Activated naive CD4-positive, alpha-beta T cell treated with anti-CD3 and anti-CD28 coated beads for 36 hours (primary cell): ENCODE measurements around the gene MRPS15. TPM values are rescaled to one million over a fixed set of nuclear protein-coding genes. Genes with fewer than 3 reads are reported as not detected.
"Not testable (repeated sequence)": the region's sequence is repeated elsewhere in the genome, so short reads cannot be mapped to it uniquely, and the experiment has no call there.

Experiments used
- CTCF ChIA-PET: fragments of 350-600 bp; sonication (Branson Sonifier 250); formaldehyde crosslinking; loops from one replicate; lab custom pipeline; 2021; ENCODE audit warnings: antibody characterized with exemption; lab: Charles Lee
- DNase-seq: peaks from one replicate; pipeline ENCODE4 v3.0.0-alpha.2; 2020
- H3K27ac Mint-ChIP-seq: one replicate; pipeline ENCODE4 v1.8.0; 2021; ENCODE audit warnings: mild to moderate bottlenecking, mixed read lengths
- H3K27me3 Mint-ChIP-seq: one replicate; pipeline ENCODE4 v1.8.0; 2021; ENCODE audit warnings: low read depth, mixed read lengths
- H3K36me3 Mint-ChIP-seq: one replicate; pipeline ENCODE4 v1.8.0; 2021; ENCODE audit warnings: low read depth, mixed read lengths
- H3K4me1 Mint-ChIP-seq: one replicate; pipeline ENCODE4 v1.8.0; 2021; ENCODE audit warnings: low read depth, mixed read lengths
- H3K4me3 Mint-ChIP-seq: one replicate; pipeline ENCODE4 v1.8.0; 2021; ENCODE audit warnings: mild to moderate bottlenecking, moderate library complexity, mixed read lengths
- H3K9me3 Mint-ChIP-seq: one replicate; pipeline ENCODE4 v1.8.0; 2021; ENCODE audit warnings: mixed read lengths
- intact Hi-C: fragments of 100-400 bp; cut with micrococcal nuclease; formaldehyde crosslinking; loops from one replicate; pipeline ENCODE4 v1.15.1; 2023
- total RNA-seq, 2 experiments: library from RNA; stranded (reverse); gene quantifications; one replicate each; pipeline ENCODE4 v1.2.3, GENCODE V29; 2021

The MRPS15 gene
- total RNA-seq, 2 experiments from 2014 or later, result 122 to 141 TPM

- Mint-ChIP-seq H3K9me3 (no peaks in the 10 kb centered on the region), H3K27me3 (peaks cover 2% of the 10 kb centered on the region), H3K4me3 (no peak overlapping the region), H3K27ac (no peak overlapping the region), H3K36me3 (no peaks in the 10 kb centered on the region), H3K4me1 (no peaks in the 10 kb centered on the region)
- intact Hi-C loops, result no loop called here
- DNase-seq, result no peak
- CTCF ChIA-PET, result interaction anchor here (1.8 kb wide), 1 partner anchor 52 kb away, joined by 3 read pairs; no protein-coding TSS in a partner anchor
Measured at GRCh38 chr1:36497207-36497606, 33.0 kb upstream of the MRPS15 start.

- Mint-ChIP-seq H3K9me3 (no peaks in the 10 kb centered on the region), H3K4me1 (peaks cover 3% of the 10 kb centered on the region), H3K27me3 (peaks cover 2% of the 10 kb centered on the region), H3K36me3 (no peaks in the 10 kb centered on the region), H3K4me3 (no peak overlapping the region), H3K27ac (no peak overlapping the region)
- no peak for DNase-seq
- intact Hi-C loops, result no loop called here
- CTCF ChIA-PET, result interaction anchor here (1.0 kb wide), 1 partner anchor 21 kb away, joined by 3 read pairs; no protein-coding TSS in a partner anchor
Measured at GRCh38 chr1:36494971-36495370, 30.8 kb upstream of the MRPS15 start.

- Mint-ChIP-seq H3K27me3 (peaks cover 2% of the 10 kb centered on the region), H3K36me3 (no peaks in the 10 kb centered on the region), H3K4me3 (no peak overlapping the region), H3K4me1 (peaks cover 3% of the 10 kb centered on the region), H3K9me3 (no peaks in the 10 kb centered on the region), H3K27ac (no peak overlapping the region)
- no peak for DNase-seq
- CTCF ChIA-PET, result no interaction called here
- intact Hi-C loops, result no loop called here
Measured at GRCh38 chr1:36493524-36493923, 29.3 kb upstream of the MRPS15 start.

- Mint-ChIP-seq H3K9me3 (no peaks in the 10 kb centered on the region), H3K4me1 (peaks cover 3% of the 10 kb centered on the region), H3K27me3 (peaks cover 2% of the 10 kb centered on the region), H3K27ac (no peak overlapping the region), H3K36me3 (no peaks in the 10 kb centered on the region), H3K4me3 (no peak overlapping the region)
- DNase-seq, result no peak
- CTCF ChIA-PET, result no interaction called here
- intact Hi-C loops, result no loop called here
Measured at GRCh38 chr1:36492491-36492890, 28.3 kb upstream of the MRPS15 start.

GRCh38 chr1:36489258-36490051 is 25.3 kb upstream of the MRPS15 start:
- H3K4me3 Mint-ChIP-seq, H3K9me3 Mint-ChIP-seq, H3K27me3 Mint-ChIP-seq, CTCF ChIA-PET, DNase-seq, intact Hi-C loops, H3K4me1 Mint-ChIP-seq, H3K36me3 Mint-ChIP-seq, H3K27ac Mint-ChIP-seq: not testable (repeated sequence)

- intact Hi-C loops, result no loop called here
- peaks cover 3% of the 10 kb centered on the region for H3K4me1 Mint-ChIP-seq
- DNase-seq, result no peak
- no peaks in the 10 kb centered on the region for H3K9me3 Mint-ChIP-seq
- H3K27me3 Mint-ChIP-seq, result no peaks in the 10 kb centered on the region
- H3K27ac Mint-ChIP-seq, result no peak overlapping the region
- CTCF ChIA-PET, result interaction anchor here (1.4 kb wide), 1 partner anchor 28 kb away, joined by 6 read pairs; no protein-coding TSS in a partner anchor
- H3K36me3 Mint-ChIP-seq, result no peaks in the 10 kb centered on the region
- H3K4me3 Mint-ChIP-seq, result no peak overlapping the region
Measured at GRCh38 chr1:36487906-36488305, 23.7 kb upstream of the MRPS15 start.

- CTCF ChIA-PET, result interaction anchor here (1.4 kb wide), 1 partner anchor 29 kb away, joined by 6 read pairs; no protein-coding TSS in a partner anchor
- H3K27me3 Mint-ChIP-seq, H3K27ac Mint-ChIP-seq, intact Hi-C loops, H3K4me1 Mint-ChIP-seq, H3K9me3 Mint-ChIP-seq, H3K4me3 Mint-ChIP-seq, H3K36me3 Mint-ChIP-seq, DNase-seq: not testable (repeated sequence)
Measured at GRCh38 chr1:36487336-36487725, 23.1 kb upstream of the MRPS15 start.

GRCh38 chr1:36486439-36487335 is 22.5 kb upstream of the MRPS15 start:
- Mint-ChIP-seq H3K27me3 (no peaks in the 10 kb centered on the region), H3K36me3 (no peaks in the 10 kb centered on the region), H3K27ac (no peak overlapping the region), H3K4me3 (no peak overlapping the region), H3K4me1 (peaks cover 14% of the 10 kb centered on the region), H3K9me3 (no peaks in the 10 kb centered on the region)
- no peak for DNase-seq
- CTCF ChIA-PET, result no interaction called here
- intact Hi-C loops, result no loop called here

GRCh38 chr1:36486093-36486438 is 21.9 kb upstream of the MRPS15 start:
- Mint-ChIP-seq H3K27me3 (no peaks in the 10 kb centered on the region), H3K4me1 (peaks cover 14% of the 10 kb centered on the region), H3K27ac (no peak overlapping the region), H3K36me3 (no peaks in the 10 kb centered on the region), H3K9me3 (no peaks in the 10 kb centered on the region), H3K4me3 (no peak overlapping the region)
- no peak for DNase-seq
- CTCF ChIA-PET, result no interaction called here
- intact Hi-C loops, result no loop called here

GRCh38 chr1:36484099-36484498 is 19.9 kb upstream of the MRPS15 start:
- Mint-ChIP-seq H3K9me3 (no peaks in the 10 kb centered on the region), H3K27ac (no peak overlapping the region), H3K4me3 (no peak overlapping the region), H3K4me1 (peaks cover 12% of the 10 kb centered on the region), H3K27me3 (no peaks in the 10 kb centered on the region), H3K36me3 (no peaks in the 10 kb centered on the region)
- CTCF ChIA-PET, result interaction anchor here (0.6 to 1.4 kb wide), 2 partner anchors 97 to 124 kb away, joined by 3 to 5 read pairs; no protein-coding TSS in a partner anchor
- intact Hi-C loops, result no loop called here
- no peak for DNase-seq

GRCh38 chr1:36482724-36483388 is 18.7 kb upstream of the MRPS15 start, which contains the start of gene CSF3R:
TSS of gene CSF3R (minus strand) at chr1:36482913. CDS start at chr1:36479496, 3,417 bp downstream.
- Mint-ChIP-seq H3K4me3 (peak within 1 kb of the TSS; percentile 60), H3K9me3 (no peaks in the 10 kb centered on the region), H3K36me3 (no peaks in the 10 kb centered on the region), H3K27ac (peak within 1 kb of the TSS; percentile 15), H3K4me1 (peaks cover 12% of the 10 kb centered on the region), H3K27me3 (no peaks in the 10 kb centered on the region)
- CTCF ChIA-PET, result interaction anchor here (0.5 to 0.7 kb wide), 2 partner anchors 123 to 949 kb away, joined by 3 to 5 read pairs; no protein-coding TSS in a partner anchor
- DNase-seq, result no peak
- intact Hi-C loops, result no loop called here
